NCI-H748 treated with DMSO at 0.1 percent for 48 hours (cell line): ENCODE measurements around the gene OR4A15.

Experiments
- DNase-seq: peaks from one replicate; lab custom pipeline; 2025; lab: John Stamatoyannopoulos, UW

The OR4A15 gene

DNA sequence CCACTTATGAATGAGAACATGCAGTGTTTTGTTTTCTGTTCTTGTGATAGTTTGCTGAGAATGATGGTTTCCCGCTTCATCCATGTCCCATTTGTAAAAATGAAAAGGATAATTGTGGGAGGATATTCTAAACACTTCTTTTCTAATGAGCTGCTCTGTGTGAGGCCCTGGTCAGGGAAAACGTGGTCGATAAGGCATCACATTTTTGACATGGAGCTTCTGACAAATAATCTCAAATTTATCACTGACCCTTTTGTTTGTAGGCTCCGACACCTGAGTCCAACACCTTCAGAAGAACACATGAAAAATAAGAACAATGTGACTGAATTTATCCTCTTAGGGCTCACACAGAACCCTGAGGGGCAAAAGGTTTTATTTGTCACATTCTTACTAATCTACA lies at the start of gene OR4A15:
OR4A15 (plus strand) TSS at position 301 of the 400 bp plus-strand sequence; CDS start at position 301, 0 bp downstream.
- no peak for DNase-seq

DNA sequence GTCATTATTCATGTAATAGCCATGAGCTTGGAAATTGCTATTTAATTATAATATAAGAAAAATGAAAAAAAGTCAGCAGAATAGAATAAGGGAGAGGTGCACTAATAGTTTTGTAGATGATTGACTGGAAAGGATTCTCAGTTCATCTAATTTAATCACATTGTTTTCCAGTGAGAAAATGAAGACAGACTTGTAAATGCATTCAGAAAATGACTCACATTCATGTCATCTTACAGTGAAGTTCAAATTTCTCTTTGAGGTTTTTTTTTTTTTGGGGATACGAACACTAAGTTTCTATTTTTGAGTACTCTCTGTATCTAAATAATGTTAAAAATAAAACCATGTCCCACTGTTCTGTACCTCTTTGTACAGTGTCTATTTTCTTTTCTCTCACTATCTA lies 43.3 kb upstream of the OR4A15 start:
- no peak for DNase-seq

DNA sequence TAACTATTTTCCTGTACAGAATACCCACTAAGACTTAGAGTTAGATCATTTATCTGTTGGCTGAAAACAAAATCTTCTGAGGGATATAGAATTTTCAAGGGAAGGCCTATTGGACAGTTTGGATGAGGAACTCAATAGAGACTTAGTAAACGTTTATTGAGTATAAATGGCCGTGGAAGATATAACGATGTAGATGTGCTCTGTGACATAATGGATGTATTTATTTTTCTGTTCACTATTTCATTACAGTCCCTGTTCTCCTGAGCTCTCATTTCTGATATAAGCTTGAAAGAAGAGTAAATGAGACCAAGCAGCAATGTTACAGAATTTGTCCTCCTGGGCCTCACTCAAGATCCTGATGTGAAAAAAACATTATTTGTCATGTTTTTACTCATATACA lies 24.9 kb upstream of the OR4A15 start, which contains the start of gene OR4A16:
OR4A16 (plus strand) TSS at position 301 of the 400 bp plus-strand sequence; CDS start at position 301, 0 bp downstream.
- DNase-seq: no peak

DNA sequence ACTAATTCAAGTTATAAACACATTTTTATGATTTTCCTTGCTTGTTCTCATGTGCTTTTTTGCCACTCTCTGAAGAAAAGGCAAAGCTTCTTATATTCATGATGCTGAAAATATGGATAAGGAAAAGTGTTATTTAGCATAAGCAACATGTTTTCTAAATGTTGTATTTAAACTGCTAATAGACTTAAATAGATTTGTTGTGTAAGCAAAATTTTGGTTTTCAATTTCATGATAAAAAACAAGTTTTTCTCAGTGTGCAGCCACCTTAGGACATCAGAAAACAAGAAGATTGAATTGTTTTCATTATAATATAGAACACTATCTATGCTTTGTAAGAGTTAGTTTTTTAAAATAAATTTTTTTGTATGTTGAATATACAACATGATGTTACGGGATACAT lies 22.5 kb upstream of the OR4A15 start:
- no peak for DNase-seq

DNA sequence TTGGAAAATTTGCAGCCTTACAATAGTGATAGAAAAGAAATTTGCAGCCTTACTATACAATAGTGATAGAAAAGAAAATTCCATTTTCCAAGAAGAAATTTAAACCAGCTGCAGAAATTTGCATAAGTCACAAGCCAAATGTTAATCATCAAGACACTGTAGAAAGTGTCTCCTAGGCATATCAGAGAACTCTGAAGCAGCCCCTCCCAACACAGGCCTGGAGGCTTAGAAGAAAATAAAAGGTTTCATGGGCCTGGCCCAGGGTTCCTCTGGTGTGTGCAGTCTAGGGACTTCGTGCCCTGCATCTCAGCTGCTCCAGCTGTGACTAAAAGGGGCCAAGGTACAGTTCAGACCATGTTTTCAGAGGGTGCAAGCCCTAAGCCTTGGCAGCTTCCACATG lies 18.7 kb upstream of the OR4A15 start:
- DNase-seq: no peak

DNA sequence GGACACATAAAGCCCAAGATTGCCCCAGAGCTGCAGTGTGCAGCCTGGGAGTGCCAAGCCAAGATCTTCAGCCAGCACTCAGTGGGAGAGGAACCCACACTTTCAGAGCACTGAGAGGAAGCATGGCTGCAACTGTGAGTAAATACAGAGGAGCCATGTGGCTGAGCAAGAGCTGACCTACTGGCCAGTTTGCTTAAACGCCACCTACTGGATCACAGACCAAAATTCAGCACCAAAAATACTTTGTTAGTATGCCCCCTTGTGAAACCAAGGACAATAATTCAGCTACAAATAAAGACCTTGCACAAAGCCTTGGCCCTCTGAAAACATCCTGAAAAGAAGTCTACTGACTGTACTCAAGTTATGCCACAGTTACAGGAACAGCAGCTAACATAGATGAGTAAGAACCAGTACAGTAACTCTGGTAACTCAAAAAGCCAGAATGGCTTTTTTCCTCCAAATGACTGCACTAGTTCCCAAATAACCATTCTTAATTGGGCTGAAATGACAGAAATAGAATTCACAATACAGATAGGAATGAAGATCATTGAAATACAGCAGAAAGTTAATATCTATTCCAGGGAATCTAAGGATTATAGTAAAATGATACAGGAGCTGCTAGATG lies 10.1 kb upstream of the OR4A15 start:
- no peak for DNase-seq

DNA sequence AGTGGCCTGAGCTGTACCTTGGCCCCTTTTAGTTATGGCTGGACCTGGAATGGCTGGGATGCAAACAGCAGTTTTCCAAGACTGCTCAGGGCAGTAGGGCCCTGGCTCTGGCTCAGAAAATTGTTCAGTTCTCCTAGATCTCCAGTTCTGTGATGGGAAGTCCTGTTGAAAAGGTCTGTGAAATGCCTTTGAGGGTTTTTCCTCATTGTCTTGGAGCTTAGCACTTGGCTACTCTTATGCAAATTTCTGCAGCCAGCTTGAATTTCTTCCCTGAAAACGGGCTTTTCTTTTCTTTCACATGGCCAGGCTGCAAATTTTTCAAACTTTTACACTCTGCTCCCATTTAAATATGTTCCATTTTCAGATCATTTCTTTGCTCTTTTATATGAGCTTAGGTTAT lies 33.2 kb downstream of the OR4A15 start:
- DNase-seq: no peak
